ENCODE results near the gene CISH. TPM values are rescaled to one million over a fixed set of nuclear protein-coding genes. Genes with fewer than 3 reads are reported as not detected.
A peak's percentile ranks its signal among the peaks of the same experiment; 100 is the strongest.

CISH gene
- total RNA-seq, 1 experiment from 2014 or later = 0.26 TPM

- Mint-ChIP-seq H3K27ac (ENCODE audit: low read depth, unreplicated experiment) (peak overlapping the region; percentile 89), H3K27me3 (ENCODE audit: insufficient read depth, unreplicated experiment) (no peaks in the 10 kb centered on the region), H3K9me3 (ENCODE audit: unreplicated experiment) (no peaks in the 10 kb centered on the region), H3K36me3 (ENCODE audit: insufficient read depth, unreplicated experiment) (no peaks in the 10 kb centered on the region), H3K4me3 (ENCODE audit: unreplicated experiment) (no peak overlapping the region), H3K4me1 (ENCODE audit: insufficient read depth, unreplicated experiment) (peaks cover 21% of the 10 kb centered on the region)
- intact Hi-C loops (cut with micrococcal nuclease) = no loop called here
- no peak for TF ChIP-seq CTCF (IDR thresholded peaks at IDR 0.05; ENCODE audit: unreplicated experiment)
- CTCF ChIA-PET = interaction anchor here (0.6 to 6.9 kb wide), 4 partner anchors 12 to 62 kb away, joined by 3 to 78 read pairs (median 3); partner anchors contain the start of gene MAPKAPK3
- BruUV-seq (replicated peaks) = no TSS peak
- DNase-seq (ENCODE audit: unreplicated experiment) = no peak
- POLR2A ChIA-PET = interaction anchor here (0.6 to 4.5 kb wide), 2 partner anchors 34 to 350 kb away, joined by 3 to 63 read pairs; partner anchors contain the start of gene HEMK1
These were observed 7.4 kb downstream of the CISH start for GRCh38 chr3:50604110-50604621.

GRCh38 chr3:50603261-50604109 lies 8.1 kb downstream of the CISH start:
- Mint-ChIP-seq H3K4me1 (ENCODE audit: insufficient read depth, unreplicated experiment) (peaks cover 21% of the 10 kb centered on the region), H3K27ac (ENCODE audit: low read depth, unreplicated experiment) (peak overlapping the region; percentile 89), H3K27me3 (ENCODE audit: insufficient read depth, unreplicated experiment) (no peaks in the 10 kb centered on the region), H3K9me3 (ENCODE audit: unreplicated experiment) (no peaks in the 10 kb centered on the region), H3K36me3 (ENCODE audit: insufficient read depth, unreplicated experiment) (no peaks in the 10 kb centered on the region), H3K4me3 (ENCODE audit: unreplicated experiment) (no peak overlapping the region)
- ChIA-PET CTCF (interaction anchor here (1.4 to 6.9 kb wide), 2 partner anchors 13 to 32 kb away, joined by 3 to 78 read pairs; partner anchors contain the start of gene MAPKAPK3), POLR2A (interaction anchor here (2.7 to 4.5 kb wide), 2 partner anchors 9 to 34 kb away, joined by 34 to 63 read pairs; partner anchors contain the start of genes CISH and HEMK1)
- TF ChIP-seq CTCF (IDR thresholded peaks at IDR 0.05; ENCODE audit: unreplicated experiment) = no peak
- no TSS peak for BruUV-seq (replicated peaks)
- intact Hi-C loops (cut with micrococcal nuclease) = no loop called here
- no peak for DNase-seq (ENCODE audit: unreplicated experiment)

- CTCF ChIA-PET = interaction anchor here (0.9 to 6.9 kb wide), 8 partner anchors 13 to 255 kb away, joined by 3 to 78 read pairs (median 8); partner anchors contain the start of genes HEMK1 and MAPKAPK3
- DNase-seq (ENCODE audit: unreplicated experiment) = no peak
- POLR2A ChIA-PET = interaction anchor here (0.9 to 4.5 kb wide), 6 partner anchors 9 to 266 kb away, joined by 3 to 63 read pairs (median 9); partner anchors contain the start of genes CISH, HEMK1 and MAPKAPK3
- Mint-ChIP-seq H3K4me3 (ENCODE audit: unreplicated experiment) (no peak overlapping the region), H3K36me3 (ENCODE audit: insufficient read depth, unreplicated experiment) (no peaks in the 10 kb centered on the region), H3K9me3 (ENCODE audit: unreplicated experiment) (no peaks in the 10 kb centered on the region), H3K27ac (ENCODE audit: low read depth, unreplicated experiment) (peak overlapping the region; percentile 89), H3K27me3 (ENCODE audit: insufficient read depth, unreplicated experiment) (no peaks in the 10 kb centered on the region), H3K4me1 (ENCODE audit: insufficient read depth, unreplicated experiment) (peaks cover 21% of the 10 kb centered on the region)
- intact Hi-C loops (cut with micrococcal nuclease) = no loop called here
- TF ChIP-seq CTCF (IDR thresholded peaks at IDR 0.05; ENCODE audit: unreplicated experiment) = no peak
- BruUV-seq (replicated peaks) = no TSS peak
These were observed 8.9 kb downstream of the CISH start for GRCh38 chr3:50602595-50603191.
